GM12878 (cell line): ENCODE measurements around the gene ACOT7.

Experiments used
- SREBF1 ChIP-seq: IDR thresholded peaks from 2 replicates; pipeline ENCODE4 v1.6.1; 2012; ENCODE audit warnings: mild to moderate bottlenecking, low read length
- TF ChIP-seq, protein P1 (sequence below), 3 experiments: IDR thresholded peaks in 2 of 3; conservative IDR thresholded peaks in 1 of 3; 2 replicates each; pipeline ENCODE4 v1.5.1; 2011; ENCODE audit warnings: low read depth in 3 of 3, low read length in 3 of 3, mild to moderate bottlenecking in 3 of 3, control low read depth in 2 of 3, moderate library complexity in 2 of 3, inconsistent platforms in 1 of 3, mixed read lengths in 1 of 3; ENCODE audit not compliant: control insufficient read depth in 2 of 3, insufficient read depth in 1 of 3; ENCODE audit errors: extremely low read depth in 1 of 3
- TF ChIP-seq, protein P2 (sequence below): fragments of 450-650 bp; IDR thresholded peaks from 2 replicates; pipeline ENCODE4 v1.6.1; 2017; ENCODE audit warnings: mild to moderate bottlenecking, moderate library complexity

DNA sequence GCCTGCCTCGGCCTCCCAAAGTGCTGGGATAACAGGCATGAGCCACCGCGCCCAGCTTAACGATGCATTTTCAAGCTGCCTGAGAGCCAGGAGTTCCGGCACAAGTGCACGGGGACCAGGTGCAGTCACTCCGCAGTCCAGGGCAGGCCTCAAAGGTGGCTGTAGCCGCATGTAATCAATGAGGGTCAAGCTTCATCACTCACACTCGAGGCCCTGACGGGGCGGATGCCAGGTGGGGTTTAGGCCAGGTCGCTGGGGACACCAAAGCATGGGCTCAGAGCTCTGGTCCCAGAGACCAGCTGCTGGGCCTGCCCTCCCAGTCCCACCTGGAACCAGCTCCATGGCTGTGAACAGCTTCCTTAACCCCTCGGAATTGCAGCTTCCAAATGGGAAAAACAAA, 106.5 kb downstream of the ACOT7 start:
- TF ChIP-seq, protein P1, sequence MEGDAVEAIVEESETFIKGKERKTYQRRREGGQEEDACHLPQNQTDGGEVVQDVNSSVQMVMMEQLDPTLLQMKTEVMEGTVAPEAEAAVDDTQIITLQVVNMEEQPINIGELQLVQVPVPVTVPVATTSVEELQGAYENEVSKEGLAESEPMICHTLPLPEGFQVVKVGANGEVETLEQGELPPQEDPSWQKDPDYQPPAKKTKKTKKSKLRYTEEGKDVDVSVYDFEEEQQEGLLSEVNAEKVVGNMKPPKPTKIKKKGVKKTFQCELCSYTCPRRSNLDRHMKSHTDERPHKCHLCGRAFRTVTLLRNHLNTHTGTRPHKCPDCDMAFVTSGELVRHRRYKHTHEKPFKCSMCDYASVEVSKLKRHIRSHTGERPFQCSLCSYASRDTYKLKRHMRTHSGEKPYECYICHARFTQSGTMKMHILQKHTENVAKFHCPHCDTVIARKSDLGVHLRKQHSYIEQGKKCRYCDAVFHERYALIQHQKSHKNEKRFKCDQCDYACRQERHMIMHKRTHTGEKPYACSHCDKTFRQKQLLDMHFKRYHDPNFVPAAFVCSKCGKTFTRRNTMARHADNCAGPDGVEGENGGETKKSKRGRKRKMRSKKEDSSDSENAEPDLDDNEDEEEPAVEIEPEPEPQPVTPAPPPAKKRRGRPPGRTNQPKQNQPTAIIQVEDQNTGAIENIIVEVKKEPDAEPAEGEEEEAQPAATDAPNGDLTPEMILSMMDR (IDR thresholded peaks at IDR 0.05 in 2 of 3, conservative IDR thresholded peaks at IDR 0.05 in 1 of 3; ENCODE audit: control insufficient read depth in 2 of 3, extremely low read depth in 1 of 3, insufficient read depth in 1 of 3, low read depth in 3 of 3, low read length in 3 of 3) = no peak
- TF ChIP-seq SREBF1 = no peak
- TF ChIP-seq, protein P2, sequence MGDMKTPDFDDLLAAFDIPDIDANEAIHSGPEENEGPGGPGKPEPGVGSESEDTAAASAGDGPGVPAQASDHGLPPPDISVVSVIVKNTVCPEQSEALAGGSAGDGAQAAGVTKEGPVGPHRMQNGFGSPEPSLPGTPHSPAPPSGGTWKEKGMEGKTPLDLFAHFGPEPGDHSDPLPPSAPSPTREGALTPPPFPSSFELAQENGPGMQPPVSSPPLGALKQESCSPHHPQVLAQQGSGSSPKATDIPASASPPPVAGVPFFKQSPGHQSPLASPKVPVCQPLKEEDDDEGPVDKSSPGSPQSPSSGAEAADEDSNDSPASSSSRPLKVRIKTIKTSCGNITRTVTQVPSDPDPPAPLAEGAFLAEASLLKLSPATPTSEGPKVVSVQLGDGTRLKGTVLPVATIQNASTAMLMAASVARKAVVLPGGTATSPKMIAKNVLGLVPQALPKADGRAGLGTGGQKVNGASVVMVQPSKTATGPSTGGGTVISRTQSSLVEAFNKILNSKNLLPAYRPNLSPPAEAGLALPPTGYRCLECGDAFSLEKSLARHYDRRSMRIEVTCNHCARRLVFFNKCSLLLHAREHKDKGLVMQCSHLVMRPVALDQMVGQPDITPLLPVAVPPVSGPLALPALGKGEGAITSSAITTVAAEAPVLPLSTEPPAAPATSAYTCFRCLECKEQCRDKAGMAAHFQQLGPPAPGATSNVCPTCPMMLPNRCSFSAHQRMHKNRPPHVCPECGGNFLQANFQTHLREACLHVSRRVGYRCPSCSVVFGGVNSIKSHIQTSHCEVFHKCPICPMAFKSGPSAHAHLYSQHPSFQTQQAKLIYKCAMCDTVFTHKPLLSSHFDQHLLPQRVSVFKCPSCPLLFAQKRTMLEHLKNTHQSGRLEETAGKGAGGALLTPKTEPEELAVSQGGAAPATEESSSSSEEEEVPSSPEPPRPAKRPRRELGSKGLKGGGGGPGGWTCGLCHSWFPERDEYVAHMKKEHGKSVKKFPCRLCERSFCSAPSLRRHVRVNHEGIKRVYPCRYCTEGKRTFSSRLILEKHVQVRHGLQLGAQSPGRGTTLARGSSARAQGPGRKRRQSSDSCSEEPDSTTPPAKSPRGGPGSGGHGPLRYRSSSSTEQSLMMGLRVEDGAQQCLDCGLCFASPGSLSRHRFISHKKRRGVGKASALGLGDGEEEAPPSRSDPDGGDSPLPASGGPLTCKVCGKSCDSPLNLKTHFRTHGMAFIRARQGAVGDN = no peak
